GM12875 (cell line): ENCODE results near the gene ZFYVE28.
"Not testable (repeated sequence)": the region's sequence is repeated elsewhere in the genome, so short reads cannot be mapped to it uniquely, and the experiment has no call there.

ENCODE experiments used
- H3K4me3 ChIP-seq: one replicate; pipeline ENCODE4 v1.5.1; 2011; ENCODE audit warnings: low read depth, low read length, control low read depth
- TF ChIP-seq, protein P1 (sequence below): IDR thresholded peaks from 2 replicates; pipeline ENCODE4 v1.5.1; 2011; ENCODE audit warnings: low read depth, mild to moderate bottlenecking, control low read depth, inconsistent platforms, low read length, moderate library complexity, borderline replicate concordance; ENCODE audit not compliant: insufficient read depth

The ZFYVE28 gene

DNA sequence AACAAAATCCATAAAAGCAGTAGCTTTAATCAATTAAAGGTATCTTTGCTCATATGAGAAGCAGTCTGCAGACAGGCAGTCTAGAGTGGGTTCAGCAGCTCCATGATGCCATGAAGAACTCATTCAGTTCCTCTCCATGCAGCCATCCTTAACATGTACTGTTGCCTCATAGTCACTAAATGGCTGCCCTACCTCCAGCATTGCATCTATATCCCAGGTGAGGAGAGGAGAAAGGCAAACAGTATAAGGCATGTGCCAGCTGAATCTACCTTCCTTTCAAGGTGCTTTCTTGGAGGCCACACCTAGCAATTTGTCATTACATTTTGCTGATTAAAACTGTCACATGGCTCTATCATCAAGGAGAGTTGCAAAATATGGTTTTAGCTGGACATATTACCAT, 13.6 kb upstream of the ZFYVE28 start:
- H3K4me3 ChIP-seq, result no peak overlapping the region
- TF ChIP-seq, protein P1, sequence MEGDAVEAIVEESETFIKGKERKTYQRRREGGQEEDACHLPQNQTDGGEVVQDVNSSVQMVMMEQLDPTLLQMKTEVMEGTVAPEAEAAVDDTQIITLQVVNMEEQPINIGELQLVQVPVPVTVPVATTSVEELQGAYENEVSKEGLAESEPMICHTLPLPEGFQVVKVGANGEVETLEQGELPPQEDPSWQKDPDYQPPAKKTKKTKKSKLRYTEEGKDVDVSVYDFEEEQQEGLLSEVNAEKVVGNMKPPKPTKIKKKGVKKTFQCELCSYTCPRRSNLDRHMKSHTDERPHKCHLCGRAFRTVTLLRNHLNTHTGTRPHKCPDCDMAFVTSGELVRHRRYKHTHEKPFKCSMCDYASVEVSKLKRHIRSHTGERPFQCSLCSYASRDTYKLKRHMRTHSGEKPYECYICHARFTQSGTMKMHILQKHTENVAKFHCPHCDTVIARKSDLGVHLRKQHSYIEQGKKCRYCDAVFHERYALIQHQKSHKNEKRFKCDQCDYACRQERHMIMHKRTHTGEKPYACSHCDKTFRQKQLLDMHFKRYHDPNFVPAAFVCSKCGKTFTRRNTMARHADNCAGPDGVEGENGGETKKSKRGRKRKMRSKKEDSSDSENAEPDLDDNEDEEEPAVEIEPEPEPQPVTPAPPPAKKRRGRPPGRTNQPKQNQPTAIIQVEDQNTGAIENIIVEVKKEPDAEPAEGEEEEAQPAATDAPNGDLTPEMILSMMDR, result no peak

DNA sequence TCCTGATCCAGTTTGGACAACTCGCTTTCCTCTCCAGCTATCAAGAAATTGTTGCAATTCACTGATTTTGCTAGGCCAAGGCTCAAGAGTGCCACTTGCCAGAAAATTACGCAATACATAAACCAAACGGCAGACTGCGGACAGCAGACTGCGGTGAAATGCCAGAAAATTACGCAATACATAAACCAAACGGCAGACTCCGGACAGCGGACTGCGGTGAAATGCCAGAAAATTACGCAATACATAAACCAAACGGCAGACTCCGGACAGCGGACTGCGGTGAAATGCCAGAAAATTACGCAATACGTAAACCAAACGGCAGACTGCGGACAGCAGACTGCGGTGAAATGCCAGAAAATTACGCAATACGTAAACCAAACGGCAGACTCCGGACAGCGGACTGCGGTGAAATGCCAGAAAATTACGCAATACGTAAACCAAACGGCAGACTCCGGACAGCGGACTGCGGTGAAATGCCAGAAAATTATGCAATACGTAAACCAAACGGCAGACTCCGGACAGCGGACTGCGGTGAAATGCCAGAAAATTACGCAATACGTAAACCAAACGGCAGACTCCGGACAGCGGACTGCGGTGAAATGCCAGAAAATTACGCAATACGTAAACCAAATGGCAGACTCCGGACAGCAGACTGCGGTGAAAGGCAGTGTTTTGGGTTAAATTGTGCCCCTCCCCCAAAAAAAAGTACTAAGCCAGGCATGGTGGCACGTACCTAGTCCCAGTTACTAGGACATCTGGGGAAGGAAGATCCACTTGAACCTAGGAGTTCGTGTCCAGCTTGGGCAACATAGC, 11.7 kb upstream of the ZFYVE28 start:
- not testable (repeated sequence) for H3K4me3 ChIP-seq

DNA sequence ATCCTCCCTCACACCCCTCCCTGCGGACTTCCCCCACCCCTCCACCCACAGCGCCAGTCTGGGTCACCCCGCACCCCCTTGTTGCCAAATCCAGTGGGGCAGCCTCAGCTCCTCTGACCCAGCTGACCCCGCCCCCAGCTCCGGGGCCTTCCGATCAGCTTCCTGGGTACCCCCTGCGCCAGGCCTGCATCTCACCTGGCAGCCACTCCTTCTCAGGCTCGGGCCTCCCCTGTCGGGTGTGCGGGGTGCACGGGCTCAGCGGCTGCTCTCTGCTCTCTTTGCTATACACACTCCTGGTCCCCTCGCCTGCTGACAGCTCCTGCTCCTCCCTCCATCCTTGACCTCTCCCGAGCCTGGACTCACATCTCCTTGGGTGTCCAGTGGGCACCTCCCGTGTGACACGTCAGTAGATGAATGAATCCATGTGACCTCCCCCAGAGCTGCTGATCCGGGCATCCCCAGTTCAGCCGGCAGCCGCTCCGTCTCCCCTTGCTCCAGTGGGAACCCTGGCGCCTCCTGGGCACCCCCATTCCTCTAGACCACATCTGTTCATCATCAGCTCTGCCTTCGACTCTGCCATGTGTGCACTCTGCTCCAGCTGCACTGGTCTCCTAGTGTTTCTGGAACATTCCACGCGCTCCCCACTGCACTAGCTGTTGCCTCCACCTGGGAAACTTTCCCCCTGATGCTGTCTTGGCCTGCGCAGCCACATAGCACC, 10.2 kb upstream of the ZFYVE28 start:
- H3K4me3 ChIP-seq, result no peak overlapping the region
- TF ChIP-seq, protein P1, result no peak

GRCh38 chr4:2427383-2428334, 9.2 kb upstream of the ZFYVE28 start:
- no peak overlapping the region for H3K4me3 ChIP-seq
- TF ChIP-seq, protein P1, result no peak

DNA sequence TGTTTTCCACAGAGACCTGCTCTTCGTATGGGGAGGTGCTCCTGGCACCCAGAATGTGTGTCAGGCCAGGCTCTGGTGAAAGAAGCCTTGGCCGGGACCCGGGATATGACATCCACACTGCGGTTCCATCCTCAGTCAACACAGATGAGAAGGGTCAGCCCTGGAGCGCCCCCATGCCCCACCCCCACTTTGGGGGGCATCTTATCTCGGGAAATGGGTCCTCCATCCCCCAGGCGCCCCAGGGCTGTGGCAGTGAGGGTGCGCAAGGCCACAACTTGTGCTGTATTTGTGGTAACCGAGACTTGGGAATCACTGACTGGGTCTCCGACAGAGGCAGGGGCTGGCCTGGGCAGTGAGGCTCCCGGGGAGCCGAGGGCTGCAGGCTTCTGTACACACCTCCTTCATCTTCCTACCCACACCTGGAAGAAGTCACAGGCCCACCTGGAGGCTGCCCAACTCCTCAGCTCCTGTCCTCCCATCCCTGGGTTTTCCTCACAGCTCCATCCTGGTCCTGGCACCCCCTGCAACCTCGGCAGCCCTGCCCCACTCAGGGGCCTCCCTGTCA, 8.3 kb upstream of the ZFYVE28 start:
- H3K4me3 ChIP-seq, result no peak overlapping the region
- TF ChIP-seq, protein P1, result no peak

GRCh38 chr4:2426069-2426397, 7.6 kb upstream of the ZFYVE28 start:
- no peak overlapping the region for H3K4me3 ChIP-seq
- TF ChIP-seq, protein P1, result no peak
